Hepatocyte (in vitro differentiated cells): ENCODE data around the gene TUBA4B. TPM values are rescaled to one million over a fixed set of nuclear protein-coding genes. Genes with fewer than 3 reads are reported as not detected.

Source experiments
- DNase-seq: peaks from one replicate; pipeline ENCODE4 v3.0.0-alpha.2; 2016; ENCODE audit warnings: low spot score
- H2AFZ ChIP-seq: fragments of 200-600 bp; sonication (generic); 2 replicates; pipeline ENCODE4 v1.6.0; 2016; ENCODE audit warnings: antibody characterized with exemption, mild to moderate bottlenecking
- H3K27ac ChIP-seq: fragments of 200-600 bp; sonication (generic); 2 replicates; pipeline ENCODE4 v1.5.1; 2016; ENCODE audit warnings: mild to moderate bottlenecking
- H3K27me3 ChIP-seq: fragments of 200-600 bp; sonication (generic); 2 replicates; pipeline ENCODE4 v1.6.1; 2016
- H3K36me3 ChIP-seq: fragments of 200-600 bp; sonication (generic); replicated peaks from 2 replicates; pipeline ENCODE4 v1.5.1; 2016; ENCODE audit warnings: low read depth; ENCODE audit not compliant: insufficient read depth
- H3K4me1 ChIP-seq: fragments of 200-600 bp; sonication (generic); 2 replicates; pipeline ENCODE4 v1.5.1; 2016; ENCODE audit warnings: mild to moderate bottlenecking, moderate library complexity; ENCODE audit not compliant: insufficient read depth
- H3K4me2 ChIP-seq: fragments of 200-600 bp; sonication (generic); 2 replicates; pipeline ENCODE4 v1.6.0; 2016
- H3K4me3 ChIP-seq: fragments of 200-600 bp; sonication (generic); 2 replicates; pipeline ENCODE4 v1.5.1; 2016; ENCODE audit warnings: mild to moderate bottlenecking
- H3K79me2 ChIP-seq: fragments of 200-600 bp; sonication (generic); 2 replicates; pipeline ENCODE4 v1.6.0; 2017; ENCODE audit warnings: mild to moderate bottlenecking
- H3K9me2 ChIP-seq: fragments of 200-600 bp; sonication (generic); replicated peaks from 2 replicates; pipeline ENCODE4 v1.6.0; 2017; ENCODE audit warnings: mild to moderate bottlenecking; ENCODE audit not compliant: insufficient read depth
- H3K9me3 ChIP-seq: fragments of 200-600 bp; sonication (generic); 2 replicates; pipeline ENCODE4 v1.5.1; 2016; ENCODE audit warnings: low read depth, mild to moderate bottlenecking
- H4K20me1 ChIP-seq: fragments of 200-600 bp; sonication (generic); 2 replicates; pipeline ENCODE4 v1.6.0; 2016; ENCODE audit warnings: mild to moderate bottlenecking; ENCODE audit not compliant: insufficient read depth, poor library complexity, severe bottlenecking
- CTCF ChIP-seq: fragments of 200-600 bp; sonication (generic); IDR thresholded peaks from 2 replicates; pipeline ENCODE4 v1.5.1; 2016; ENCODE audit warnings: antibody characterized with exemption, mild to moderate bottlenecking; ENCODE audit not compliant: poor library complexity
- EZH2 ChIP-seq: fragments of 200-600 bp; sonication (generic); IDR thresholded peaks from 2 replicates; pipeline ENCODE4 v1.6.1; 2016; ENCODE audit warnings: antibody characterized with exemption, mild to moderate bottlenecking, borderline replicate concordance
- EZH2phosphoT487 ChIP-seq: fragments of 200-600 bp; sonication (generic); IDR thresholded peaks from one replicate; pipeline ENCODE4 v1.6.1; 2018; ENCODE audit warnings: antibody characterized with exemption, mild to moderate bottlenecking, low read depth, moderate library complexity; ENCODE audit not compliant: unreplicated experiment, severe bottlenecking
- WGBS: methylation state at CpG from one replicate; pipeline ENCODE4 v1.1.6; 2016; ENCODE audit warnings: low lambda C conversion rate; ENCODE audit errors: missing lambda C conversion rate; 5-methylcytosine and 5-hydroxymethylcytosine counted together
- polyA plus RNA-seq: library from polyadenylated mRNA; unstranded; fragments of >200 nt; fragmentation: Nextera tagmentation; extraction: Ambion mirVana; gene quantifications from 2 replicates; pipeline ENCODE4 v1.2.1, GENCODE V29; 2016
- total RNA-seq: library from RNA; depleted of rRNA; stranded (reverse); fragments of >200 nt; gene quantifications from 2 replicates; pipeline ENCODE4 v1.2.3, GENCODE V29; 2014

The TUBA4B gene
- total and polyA plus RNA-seq, 2 experiments from 2014 or later = 0.13 TPM; not detected in 1

DNA sequence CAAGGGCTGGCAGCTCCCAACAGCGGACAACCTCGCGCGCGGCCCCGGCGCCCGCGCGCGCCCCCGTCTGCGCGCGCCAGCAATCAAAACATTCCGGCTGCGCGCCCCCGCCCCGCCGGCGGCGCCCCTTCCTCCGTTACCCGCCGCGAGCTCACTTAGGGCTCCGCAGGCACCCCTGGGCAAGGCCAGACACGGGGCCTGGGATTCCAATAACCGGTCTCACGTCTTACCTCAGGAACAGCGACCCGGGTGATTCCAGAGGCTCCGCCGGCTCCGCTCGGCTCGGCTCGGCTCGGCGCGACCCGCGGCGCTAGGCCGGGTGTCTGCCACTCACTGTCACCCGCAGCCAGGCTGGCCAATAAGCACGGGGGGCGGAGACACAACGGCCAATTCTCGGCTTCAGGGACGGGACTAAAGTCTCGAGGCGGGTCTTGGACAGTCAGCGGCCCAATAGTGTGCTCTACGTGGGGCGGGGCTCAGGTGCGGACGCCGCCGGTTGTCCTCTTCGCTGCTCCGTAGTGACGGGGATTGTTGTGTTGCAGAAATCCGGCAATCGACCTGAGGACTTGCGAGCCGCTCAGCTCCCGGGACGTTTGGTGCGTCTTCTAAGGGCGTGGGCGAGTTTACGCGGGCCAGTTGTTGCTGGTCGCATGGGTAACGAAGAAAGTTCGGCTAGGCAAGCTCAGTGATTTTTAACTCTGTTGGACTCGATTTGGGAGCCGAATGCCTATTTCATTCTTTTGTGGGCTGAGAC is 23.6 kb upstream of the TUBA4B start, which contains the start of the genes ANKZF1 and ATG9A:
TSS of gene ANKZF1 (plus strand) at position 502 of the 754 bp plus-strand sequence. CDS start 452 bp downstream, outside the sequence.
TSS of gene ATG9A (minus strand) at position 332 of the 754 bp plus-strand sequence. CDS start 1,612 bp downstream, outside the sequence.
- DNase-seq = peak; percentile 99
- no peaks in the 10 kb centered on the region for H3K9me2 ChIP-seq
- WGBS = under 1% methylated on average over 57 of the region's 80 CpGs
- no peaks in the 10 kb centered on the region for H4K20me1 ChIP-seq
- peaks cover 16% of the 10 kb centered on the region for H3K4me1 ChIP-seq
- TF ChIP-seq EZH2 (no peak), EZH2phosphoT487 (no peak), CTCF (no peak)
- H3K27me3 ChIP-seq = no peaks in the 10 kb centered on the region
- no peaks in the 10 kb centered on the region for H3K9me3 ChIP-seq
- H3K36me3 ChIP-seq = no peaks in the 10 kb centered on the region
- peak within 1 kb of the TSS; percentile 99 for H3K4me2 ChIP-seq
- H3K79me2 ChIP-seq = peaks cover 49% of the 10 kb centered on the region
- H3K27ac ChIP-seq = peak within 1 kb of the TSS; percentile 97
- H3K4me3 ChIP-seq = peak within 1 kb of the TSS; percentile 78
- H2AFZ ChIP-seq = peak within 1 kb of the TSS; percentile 68

GRCh38 chr2:219230059-219230540 is 22.9 kb upstream of the TUBA4B start:
- H3K79me2 ChIP-seq = peaks cover 49% of the 10 kb centered on the region
- H3K27ac ChIP-seq = peak overlapping the region; percentile 90
- H3K4me2 ChIP-seq = peak overlapping the region; percentile 85
- H3K27me3 ChIP-seq = no peaks in the 10 kb centered on the region
- H3K36me3 ChIP-seq = no peaks in the 10 kb centered on the region
- H3K4me1 ChIP-seq = peaks cover 16% of the 10 kb centered on the region
- H3K4me3 ChIP-seq = peak overlapping the region; percentile 78
- 1% methylated on average over 24 of the region's 24 CpGs for WGBS
- peak overlapping the region; percentile 65 for H2AFZ ChIP-seq
- H3K9me2 ChIP-seq = no peaks in the 10 kb centered on the region
- peak; percentile 81 for DNase-seq
- H3K9me3 ChIP-seq = no peaks in the 10 kb centered on the region
- H4K20me1 ChIP-seq = no peaks in the 10 kb centered on the region
- TF ChIP-seq EZH2phosphoT487 = no peak
- TF ChIP-seq EZH2 = no peak
- TF ChIP-seq CTCF = no peak

DNA sequence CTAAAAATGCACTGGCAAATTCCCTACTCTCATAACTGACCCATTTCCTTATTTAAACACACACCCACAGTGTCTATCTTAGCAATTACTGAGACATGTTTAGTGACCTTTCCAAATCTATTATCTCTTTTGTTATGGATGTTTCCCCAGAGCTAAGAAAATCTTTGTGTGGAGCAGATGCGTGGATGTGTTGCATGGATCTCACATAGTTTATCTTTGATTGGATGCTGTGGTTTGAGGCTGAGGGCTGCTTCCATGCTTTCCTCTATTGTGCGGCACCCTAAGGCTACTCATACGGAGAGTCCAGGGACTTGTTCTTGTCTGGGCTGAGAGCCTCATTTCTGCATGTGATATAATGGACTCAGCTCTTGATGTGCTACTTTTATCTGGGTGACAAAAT is 18.7 kb upstream of the TUBA4B start:
- Histone ChIP-seq H3K9me2 (no peaks in the 10 kb centered on the region), H2AFZ (no peak overlapping the region), H4K20me1 (no peaks in the 10 kb centered on the region), H3K36me3 (no peaks in the 10 kb centered on the region), H3K27me3 (no peaks in the 10 kb centered on the region), H3K4me2 (no peak overlapping the region), H3K9me3 (no peaks in the 10 kb centered on the region), H3K27ac (no peak overlapping the region), H3K4me1 (peaks cover 7% of the 10 kb centered on the region), H3K79me2 (peaks cover 24% of the 10 kb centered on the region), H3K4me3 (no peak overlapping the region)
- TF ChIP-seq EZH2 = no peak
- TF ChIP-seq EZH2phosphoT487 = no peak
- no peak for TF ChIP-seq CTCF
- 98% methylated on average over 3 of the region's 3 CpGs for WGBS
- no peak for DNase-seq
